Upper lobe of left lung (tissue), 4 donors: ENCODE measurements around the gene KLHL33.

Experiments
- EP300 ChIP-seq, 4 donors: sonication (generic); formaldehyde crosslinking; IDR thresholded peaks; one replicate each; pipeline ENCODE4 v1.5.1; 2017; ENCODE audit warnings: antibody characterized with exemption in 4 of 4, control low read depth in 2 of 4
- POLR2A ChIP-seq, 4 donors: fragments of 450-650 bp; IDR thresholded peaks; one replicate each; pipeline ENCODE4 v1.5.1; 2016 to 2017; ENCODE audit warnings: antibody characterized with exemption in 4 of 4, mild to moderate bottlenecking in 2 of 4
- TF ChIP-seq, protein P1 (sequence below), 6 experiments: fragments of 450-650 bp in 4 of 6; fragments of 200-600 bp in 2 of 6; sonication (generic) in 2 of 6; IDR thresholded peaks; one replicate each; pipeline ENCODE4 v1.5.1; 2016 to 2019; ENCODE audit warnings: antibody characterized with exemption in 6 of 6

DNA sequence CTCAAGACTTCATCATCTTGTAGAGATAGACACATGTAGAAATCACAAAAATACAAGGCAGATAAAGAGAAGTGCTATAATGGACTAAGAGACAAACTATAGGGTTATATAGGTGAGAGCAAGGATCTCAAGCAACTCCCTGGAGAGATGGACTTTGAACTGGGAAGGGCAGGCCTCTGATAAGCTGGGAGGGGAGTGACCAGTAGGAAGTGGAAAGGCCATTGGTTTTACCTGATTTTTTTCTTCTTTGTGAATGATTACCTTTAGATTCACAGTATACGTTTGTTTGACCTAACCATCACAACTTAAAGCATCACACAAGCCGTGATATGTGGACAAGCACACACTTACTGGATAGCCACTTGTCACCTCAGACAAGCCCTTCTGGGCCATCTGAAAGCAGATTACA lies 17.5 kb downstream of the KLHL33 start:
- TF ChIP-seq, protein P1, sequence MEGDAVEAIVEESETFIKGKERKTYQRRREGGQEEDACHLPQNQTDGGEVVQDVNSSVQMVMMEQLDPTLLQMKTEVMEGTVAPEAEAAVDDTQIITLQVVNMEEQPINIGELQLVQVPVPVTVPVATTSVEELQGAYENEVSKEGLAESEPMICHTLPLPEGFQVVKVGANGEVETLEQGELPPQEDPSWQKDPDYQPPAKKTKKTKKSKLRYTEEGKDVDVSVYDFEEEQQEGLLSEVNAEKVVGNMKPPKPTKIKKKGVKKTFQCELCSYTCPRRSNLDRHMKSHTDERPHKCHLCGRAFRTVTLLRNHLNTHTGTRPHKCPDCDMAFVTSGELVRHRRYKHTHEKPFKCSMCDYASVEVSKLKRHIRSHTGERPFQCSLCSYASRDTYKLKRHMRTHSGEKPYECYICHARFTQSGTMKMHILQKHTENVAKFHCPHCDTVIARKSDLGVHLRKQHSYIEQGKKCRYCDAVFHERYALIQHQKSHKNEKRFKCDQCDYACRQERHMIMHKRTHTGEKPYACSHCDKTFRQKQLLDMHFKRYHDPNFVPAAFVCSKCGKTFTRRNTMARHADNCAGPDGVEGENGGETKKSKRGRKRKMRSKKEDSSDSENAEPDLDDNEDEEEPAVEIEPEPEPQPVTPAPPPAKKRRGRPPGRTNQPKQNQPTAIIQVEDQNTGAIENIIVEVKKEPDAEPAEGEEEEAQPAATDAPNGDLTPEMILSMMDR (IDR thresholded peaks at IDR 0.05): no peak
- TF ChIP-seq POLR2A (IDR thresholded peaks at IDR 0.05) (no peak), EP300 (IDR thresholded peaks at IDR 0.05) (no peak)
